Spinal cord (tissue), 10 donors: ENCODE results near the gene ZNF101. TPM values are rescaled to one million over a fixed set of nuclear protein-coding genes. Genes with fewer than 3 reads are reported as not detected.
"Not testable (repeated sequence)": the region's sequence is repeated elsewhere in the genome, so short reads cannot be mapped to it uniquely, and the experiment has no call there.

Experiments used
- DNase-seq, 6 donors: peaks; one replicate each; pipeline versions ENCODE4 v3.0.0 to v3.0.0-alpha.2; 2013 to 2015; ENCODE audit warnings: low spot score in 6 of 6, low read depth in 4 of 6
- H3K27ac ChIP-seq: one replicate; pipeline ENCODE4 v1.5.1; 2013; ENCODE audit warnings: low read depth, low read length, control low read depth
- H3K27me3 ChIP-seq: one replicate; pipeline ENCODE4 v1.6.1; 2013; ENCODE audit warnings: low read length; ENCODE audit not compliant: control insufficient read depth, insufficient read depth
- H3K36me3 ChIP-seq: one replicate; pipeline ENCODE4 v1.6.1; 2013; ENCODE audit warnings: low read length; ENCODE audit not compliant: control insufficient read depth, insufficient read depth
- H3K4me1 ChIP-seq: one replicate; pipeline ENCODE4 v1.6.1; 2013; ENCODE audit warnings: low read length; ENCODE audit not compliant: control insufficient read depth, insufficient read depth
- H3K4me3 ChIP-seq: one replicate; pipeline ENCODE4 v1.5.1; 2013; ENCODE audit warnings: low read depth, low read length, control low read depth
- H3K9me3 ChIP-seq: one replicate; pipeline ENCODE4 v1.6.1; 2013; ENCODE audit warnings: low read length; ENCODE audit not compliant: control insufficient read depth, insufficient read depth
- WGBS: methylation state at CpG from one replicate; pipeline ENCODE4 v1.1.5; 2013; ENCODE audit warnings: missing lambda C conversion rate; ENCODE audit not compliant: insufficient coverage; 5-methylcytosine and 5-hydroxymethylcytosine counted together
- polyA plus RNA-seq, 2 donors: library from polyadenylated mRNA; unstranded; fragments of 120-200 nt; gene quantifications; one replicate each; pipeline ENCODE4 v1.2.1, GENCODE V29; 2013; ENCODE audit not compliant: insufficient read length in 2 of 2
- total RNA-seq, 2 donors: library from RNA; depleted of rRNA in 1 of 2; stranded (reverse); fragments of 120-200 nt in 1 of 2; fragments of >200 nt in 1 of 2; gene quantifications; one replicate each; pipeline versions ENCODE4 v1.2.3 to v1.2.4, GENCODE V29; 2013 to 2014
- donor health status: healthy.

Gene ZNF101
- total and polyA plus RNA-seq, 4 donors: 9.7 to 19.1 (median 11.6) TPM

DNA sequence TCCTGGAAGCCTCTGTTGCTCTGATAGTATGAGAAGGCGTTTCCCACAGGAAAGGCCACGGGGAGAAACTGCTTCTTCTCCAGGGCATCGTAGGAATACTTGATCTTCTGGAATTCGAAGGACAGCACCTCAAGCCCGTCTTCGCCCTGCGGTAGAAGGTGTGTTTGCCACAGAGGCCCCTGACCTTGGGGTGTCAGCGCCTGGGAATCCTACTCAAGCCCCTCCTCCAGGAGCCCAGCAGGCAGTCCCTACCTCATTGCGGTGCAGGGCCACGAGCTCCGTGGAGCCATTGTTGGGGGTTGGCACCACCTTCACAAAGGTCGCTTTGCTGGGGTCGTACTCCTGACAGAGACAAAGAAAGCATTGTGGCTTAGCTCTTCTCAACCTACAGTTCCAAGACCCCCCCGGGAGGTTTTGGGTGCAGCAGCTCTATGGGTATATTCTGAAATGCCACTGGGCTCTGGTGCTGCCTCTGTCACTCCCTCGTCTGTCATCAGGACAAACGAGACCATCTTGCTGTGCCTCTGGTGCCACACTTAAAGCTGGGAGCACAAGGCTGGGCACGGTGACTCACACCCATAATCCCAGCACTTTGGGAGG lies 8.9 kb upstream of the ZNF101 start:
- Histone ChIP-seq H3K27ac (no peak overlapping the region), H3K36me3 (peaks cover 62% of the 10 kb centered on the region), H3K27me3 (no peaks in the 10 kb centered on the region), H3K4me1 (peaks cover 22% of the 10 kb centered on the region), H3K9me3 (no peaks in the 10 kb centered on the region), H3K4me3 (no peak overlapping the region)
- WGBS: 82% methylated on average over 16 of the region's 17 CpGs
- DNase-seq: no peak

DNA sequence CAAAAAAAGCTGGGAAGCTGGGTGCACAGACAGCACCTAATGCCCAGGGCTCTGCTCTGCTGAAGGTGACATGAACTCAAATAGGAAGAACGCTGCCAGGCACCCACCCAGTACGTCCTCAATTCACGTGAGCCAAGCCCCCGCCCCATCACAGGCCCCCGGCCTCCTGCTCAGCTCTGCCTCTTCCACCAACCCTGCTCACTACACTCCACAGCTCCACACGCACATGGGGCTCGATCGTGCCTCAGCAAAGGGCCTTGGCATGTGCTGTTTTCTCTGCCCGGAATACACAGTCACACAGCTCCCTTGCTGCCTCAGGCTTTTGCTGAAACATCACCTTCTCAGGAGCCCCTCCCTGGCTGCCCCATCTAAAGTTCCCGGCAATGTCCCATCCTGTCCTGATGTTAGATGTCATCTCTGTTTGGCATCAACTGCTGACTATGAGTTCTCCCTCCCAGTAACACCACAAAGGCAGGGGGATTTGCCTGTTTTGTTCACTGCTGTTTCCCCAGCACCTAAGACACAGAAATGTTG lies 7.4 kb upstream of the ZNF101 start:
- no peak for DNase-seq
- Histone ChIP-seq H3K27me3 (no peaks in the 10 kb centered on the region), H3K4me1 (peaks cover 22% of the 10 kb centered on the region), H3K36me3 (peaks cover 47% of the 10 kb centered on the region), H3K4me3 (no peak overlapping the region), H3K9me3 (no peaks in the 10 kb centered on the region), H3K27ac (no peak overlapping the region)
- 88% methylated on average over 10 of the region's 10 CpGs for WGBS

DNA sequence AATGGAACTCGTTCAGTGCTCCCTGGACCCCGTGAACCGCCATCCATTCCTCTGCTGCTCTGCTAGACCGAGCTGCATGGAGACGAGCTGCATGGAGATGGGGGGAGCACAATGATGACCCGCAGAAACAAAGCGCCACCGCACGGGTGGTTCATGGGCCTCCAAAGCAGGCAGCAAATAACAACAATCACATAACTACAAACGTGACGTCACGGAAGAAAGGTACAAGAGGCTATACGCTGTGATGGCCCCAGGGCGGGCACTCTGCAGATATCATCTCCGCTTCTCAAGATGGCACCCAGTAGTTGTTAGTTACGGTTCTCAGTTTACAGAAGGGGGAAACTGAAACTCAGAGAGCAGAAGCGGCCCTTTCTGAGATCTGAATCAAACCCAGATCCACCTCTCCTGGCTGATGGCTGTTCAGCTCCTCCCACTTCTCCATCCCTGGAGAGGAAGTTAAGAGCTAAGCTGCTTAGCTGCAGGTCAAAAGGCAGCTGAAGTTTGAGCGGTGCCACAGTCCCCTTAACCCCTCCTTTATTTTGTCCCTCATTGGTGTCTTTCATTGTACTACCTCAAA lies 6.9 kb upstream of the ZNF101 start:
- no peak overlapping the region for H3K27ac ChIP-seq
- peaks cover 22% of the 10 kb centered on the region for H3K4me1 ChIP-seq
- no peak for DNase-seq
- H3K4me3 ChIP-seq: no peak overlapping the region
- no peaks in the 10 kb centered on the region for H3K9me3 ChIP-seq
- H3K27me3 ChIP-seq: no peaks in the 10 kb centered on the region
- H3K36me3 ChIP-seq: peaks cover 41% of the 10 kb centered on the region
- WGBS: 76% methylated on average over 6 of the region's 18 CpGs

DNA sequence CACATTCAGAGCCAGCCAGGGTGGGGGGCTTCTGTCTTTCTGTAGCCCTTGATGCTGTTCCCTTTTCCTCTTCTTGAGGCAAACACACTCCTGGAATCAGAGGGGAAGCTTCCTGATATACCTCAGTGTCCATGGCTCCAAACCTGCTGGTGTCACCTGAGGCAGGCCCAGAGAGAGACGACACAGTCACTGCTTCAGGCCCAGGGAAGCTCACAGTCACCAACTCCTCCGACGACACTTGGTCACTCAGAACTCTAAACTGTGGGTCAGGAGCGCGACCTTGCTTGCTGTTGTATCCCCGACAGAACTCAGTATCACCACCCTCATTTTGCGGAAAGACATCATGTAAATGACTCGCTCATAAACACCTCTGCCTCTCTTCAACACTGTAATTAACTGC lies 6.3 kb upstream of the ZNF101 start:
- DNase-seq: no peak
- H3K4me3 ChIP-seq: no peak overlapping the region
- H3K9me3 ChIP-seq: no peaks in the 10 kb centered on the region
- H3K27me3 ChIP-seq: no peaks in the 10 kb centered on the region
- peaks cover 22% of the 10 kb centered on the region for H3K4me1 ChIP-seq
- peaks cover 36% of the 10 kb centered on the region for H3K36me3 ChIP-seq
- WGBS: 83% methylated on average over 8 of the region's 8 CpGs
- no peak overlapping the region for H3K27ac ChIP-seq

DNA sequence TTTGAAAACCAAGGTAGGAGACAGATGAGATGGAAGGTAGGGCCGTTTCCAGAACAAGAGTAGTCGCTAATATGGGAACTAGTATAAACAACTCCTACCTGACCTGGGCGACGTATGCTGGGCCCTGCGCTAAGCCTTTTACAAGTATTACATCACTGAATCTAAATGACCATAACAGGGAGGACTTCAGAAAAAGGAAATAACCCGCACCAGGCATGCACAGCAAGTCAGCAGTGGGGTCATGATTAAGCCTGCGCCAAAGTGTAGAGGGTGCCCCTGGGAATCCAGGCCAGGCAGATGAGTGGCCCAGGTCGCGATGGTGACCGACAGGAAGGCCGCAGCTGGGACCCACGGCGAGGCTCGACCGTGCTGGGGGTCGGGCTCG lies 5.8 kb upstream of the ZNF101 start:
- DNase-seq: no peak
- Histone ChIP-seq H3K36me3 (peaks cover 31% of the 10 kb centered on the region), H3K4me3 (peak overlapping the region; percentile 85), H3K4me1 (peaks cover 22% of the 10 kb centered on the region), H3K27ac (no peak overlapping the region), H3K9me3 (no peaks in the 10 kb centered on the region), H3K27me3 (no peaks in the 10 kb centered on the region)
- WGBS: 0% methylated on average over 12 of the region's 17 CpGs

DNA sequence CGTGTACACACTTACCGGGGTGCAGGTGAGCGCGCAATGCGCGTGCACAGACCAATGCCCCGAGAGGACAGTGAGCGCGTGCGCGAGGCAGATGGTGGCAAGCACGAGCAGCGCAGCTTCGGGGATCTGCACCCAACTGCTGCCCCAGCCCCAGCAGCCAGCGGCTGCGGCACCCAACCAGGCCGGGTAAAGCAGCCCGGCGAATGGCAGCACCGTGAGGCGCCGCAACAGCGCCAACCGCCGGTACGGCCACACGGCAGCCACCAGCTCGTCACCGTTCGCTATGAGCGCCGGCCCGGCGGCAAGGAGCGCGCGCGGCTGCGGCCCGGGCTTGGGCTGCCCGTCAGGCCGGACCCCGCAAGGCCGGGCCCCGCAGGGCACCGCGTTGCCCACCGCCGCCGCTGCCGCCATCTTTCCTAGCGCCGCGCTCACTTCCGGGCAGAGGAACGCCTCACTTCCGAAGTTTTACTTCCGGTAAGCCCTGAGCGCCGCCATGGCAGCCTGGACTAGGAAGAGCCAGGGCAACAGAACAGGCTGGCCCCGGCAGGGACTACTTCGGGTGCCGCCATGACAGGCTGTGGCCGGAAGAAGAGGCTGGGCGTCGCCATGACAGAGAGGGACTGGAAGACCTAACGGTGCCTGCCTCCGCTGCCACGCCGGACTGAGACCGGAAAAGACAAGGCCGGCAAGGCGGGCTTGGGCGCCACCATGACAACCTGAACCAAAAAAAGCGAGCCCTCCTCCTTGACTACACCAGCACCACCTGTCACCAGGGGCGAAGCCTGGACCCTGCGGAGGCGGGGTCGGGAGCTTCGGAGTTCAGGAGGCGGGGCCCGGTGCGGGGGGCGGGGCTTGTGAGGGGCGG lies 5.2 kb upstream of the ZNF101 start, which contains the start of gene ATP13A1:
ATP13A1 (minus strand) TSS at position 421 of the 865 bp plus-strand sequence; CDS start at position 411, 10 bp downstream.
- Histone ChIP-seq H3K27ac (peak within 1 kb of the TSS; percentile 90), H3K27me3 (no peaks in the 10 kb centered on the region), H3K9me3 (no peaks in the 10 kb centered on the region), H3K4me1 (peaks cover 28% of the 10 kb centered on the region), H3K4me3 (peak within 1 kb of the TSS; percentile 85), H3K36me3 (peaks cover 25% of the 10 kb centered on the region)
- DNase-seq: peak; percentile 93 to 100 (median 96)
- under 1% methylated on average over 75 of the region's 85 CpGs for WGBS

DNA sequence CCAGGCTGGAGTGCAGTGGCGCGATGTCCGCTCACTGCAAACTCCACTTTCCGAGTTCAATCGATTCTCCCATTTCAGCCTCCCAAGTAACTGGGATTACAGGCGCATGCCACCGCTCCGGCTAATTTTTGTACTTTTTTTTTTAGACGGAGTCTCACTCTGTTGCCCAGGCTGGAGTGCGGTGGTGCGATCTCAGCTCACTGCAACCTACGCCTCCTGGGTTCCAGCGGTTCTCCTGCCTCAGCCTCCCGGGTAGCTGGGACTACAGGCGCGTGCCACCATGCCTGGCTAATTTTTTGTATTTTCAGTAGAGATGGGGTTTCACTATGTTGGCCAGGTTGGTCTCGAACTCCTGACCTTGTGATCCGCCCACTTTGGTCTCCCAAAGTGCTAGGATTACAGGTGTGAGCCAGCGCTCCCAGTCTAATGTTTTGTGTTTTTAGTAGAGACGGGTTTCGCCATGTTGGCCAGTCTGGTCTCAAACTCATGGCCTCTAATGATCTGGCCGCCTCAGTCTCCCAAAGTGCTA lies 3.2 kb upstream of the ZNF101 start:
- peaks cover 39% of the 10 kb centered on the region for H3K4me1 ChIP-seq
- whole genome bisulfite sequencing: 96% methylated on average over 17 of the region's 22 CpGs
- H3K9me3 ChIP-seq, DNase-seq, H3K27me3 ChIP-seq, H3K27ac ChIP-seq, H3K36me3 ChIP-seq, H3K4me3 ChIP-seq: not testable (repeated sequence)

DNA sequence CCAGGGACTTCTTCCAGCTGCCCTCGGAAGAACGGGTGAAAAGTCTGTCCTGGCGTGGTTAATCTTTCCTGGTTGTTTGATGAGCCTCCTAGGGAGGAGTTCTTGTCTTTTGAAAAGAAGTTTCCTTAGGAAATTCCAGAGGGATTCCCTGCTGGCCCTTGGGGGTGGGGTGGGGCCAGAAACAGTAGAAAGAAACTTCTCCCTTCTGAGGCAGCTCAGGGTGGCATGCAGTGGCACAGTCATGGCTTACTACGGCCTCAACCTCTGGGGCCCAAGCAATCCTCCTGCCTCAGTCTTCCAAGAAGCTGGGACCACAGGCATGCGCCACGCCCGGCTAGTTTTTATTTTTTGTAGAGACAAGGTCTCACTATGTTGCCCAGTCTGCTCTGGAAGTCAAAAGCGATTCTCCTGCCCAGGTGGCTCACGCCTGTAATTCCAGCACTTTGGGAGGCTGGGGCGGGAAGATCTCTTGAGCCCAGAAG lies 1.5 kb downstream of the ZNF101 start:
- H3K4me1 ChIP-seq: peaks cover 17% of the 10 kb centered on the region
- WGBS: 66% methylated on average over 10 of the region's 10 CpGs
- no peak overlapping the region for H3K4me3 ChIP-seq
- no peak for DNase-seq
- no peaks in the 10 kb centered on the region for H3K27me3 ChIP-seq
- peaks cover 2% of the 10 kb centered on the region for H3K9me3 ChIP-seq
- no peak overlapping the region for H3K27ac ChIP-seq
- no peaks in the 10 kb centered on the region for H3K36me3 ChIP-seq

DNA sequence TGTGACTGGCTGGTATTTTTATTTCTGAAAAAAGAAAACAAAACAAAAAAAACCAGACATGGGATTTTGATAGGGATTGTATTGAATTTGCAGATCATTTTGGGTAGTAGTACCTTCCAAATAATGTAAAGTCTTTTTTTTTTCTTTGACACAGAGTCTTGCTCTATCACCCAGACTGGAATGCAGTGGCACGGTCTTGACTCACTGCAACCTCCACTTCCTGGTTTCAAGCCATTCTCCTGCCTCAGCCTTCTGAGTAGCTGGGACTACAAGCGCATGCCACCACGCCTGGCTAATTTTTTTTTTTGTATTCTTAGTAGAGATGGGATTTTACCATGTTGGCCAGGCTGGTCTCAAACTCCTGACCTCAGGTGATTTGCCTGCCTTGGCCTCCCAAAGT lies 4.2 kb downstream of the ZNF101 start:
- Histone ChIP-seq H3K9me3 (peaks cover 2% of the 10 kb centered on the region), H3K4me1 (peaks cover 17% of the 10 kb centered on the region), H3K36me3 (no peaks in the 10 kb centered on the region), H3K27ac (no peak overlapping the region), H3K27me3 (no peaks in the 10 kb centered on the region), H3K4me3 (no peak overlapping the region)
- DNase-seq: no peak
- WGBS: no CpG with 5 or more reads among the region's 3 CpGs
